Measurements from ENCODE around the gene TP53TG3B. TPM values are rescaled to one million over a fixed set of nuclear protein-coding genes. Genes with fewer than 3 reads are reported as not detected.
"Not testable (repeated sequence)": the region's sequence is repeated elsewhere in the genome, so short reads cannot be mapped to it uniquely, and the experiment has no call there.

TP53TG3B gene, protein sequence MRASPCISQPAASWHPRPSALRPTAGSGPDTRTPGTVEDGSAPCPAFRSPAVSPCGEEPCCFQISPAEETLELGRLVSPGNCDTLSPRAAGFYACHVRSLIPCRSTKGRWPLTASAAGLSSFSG
- total RNA-seq (not detected), polyA plus RNA-seq (not detected)
- long read RNA-seq, donor 1, result 0 reads
- long read RNA-seq, donor 2, result 0 reads
- long read RNA-seq, donor 3, result 0 reads
- long read RNA-seq, donor 4, result 0 reads
- long read RNA-seq, donor 5, result 0 reads
- long read RNA-seq, donor 6, result 0 reads
- long read RNA-seq, donor 7, result 0 reads
- long read RNA-seq, donor 8, result 0 reads
- long read RNA-seq, donor 9, result 0 reads
- long read RNA-seq, donor 10, result 0 reads

- H3K36me3 ChIP-seq (ENCODE audit: control insufficient read depth in 2 of 2, insufficient read depth in 2 of 2, low read length in 1 of 2); DNase-seq (ENCODE audit: low read depth in 6 of 9, low spot score in 9 of 9); H3K4me1 ChIP-seq (ENCODE audit: control insufficient read depth in 2 of 2, insufficient read depth in 2 of 2, low read length in 2 of 2); H3K4me3 ChIP-seq (ENCODE audit: low read length in 2 of 2); H3K27me3 ChIP-seq (ENCODE audit: control insufficient read depth in 2 of 2, insufficient read depth in 1 of 2, low read length in 1 of 2); H3K9me3 ChIP-seq (ENCODE audit: control insufficient read depth in 2 of 2, insufficient read depth in 1 of 2, low read length in 1 of 2); H3K27ac ChIP-seq (ENCODE audit: low read depth in 1 of 2, low read length in 1 of 2): not testable (repeated sequence)
- WGBS, result no CpG with 5 or more reads among the region's 25 CpGs
Measured at GRCh38 chr16:33360541-33360940, at the start of gene TP53TG3B. Gene TP53TG3B (plus strand): TSS chr16:33360841. CDS start chr16:33360909, 68 bp downstream.

DNA sequence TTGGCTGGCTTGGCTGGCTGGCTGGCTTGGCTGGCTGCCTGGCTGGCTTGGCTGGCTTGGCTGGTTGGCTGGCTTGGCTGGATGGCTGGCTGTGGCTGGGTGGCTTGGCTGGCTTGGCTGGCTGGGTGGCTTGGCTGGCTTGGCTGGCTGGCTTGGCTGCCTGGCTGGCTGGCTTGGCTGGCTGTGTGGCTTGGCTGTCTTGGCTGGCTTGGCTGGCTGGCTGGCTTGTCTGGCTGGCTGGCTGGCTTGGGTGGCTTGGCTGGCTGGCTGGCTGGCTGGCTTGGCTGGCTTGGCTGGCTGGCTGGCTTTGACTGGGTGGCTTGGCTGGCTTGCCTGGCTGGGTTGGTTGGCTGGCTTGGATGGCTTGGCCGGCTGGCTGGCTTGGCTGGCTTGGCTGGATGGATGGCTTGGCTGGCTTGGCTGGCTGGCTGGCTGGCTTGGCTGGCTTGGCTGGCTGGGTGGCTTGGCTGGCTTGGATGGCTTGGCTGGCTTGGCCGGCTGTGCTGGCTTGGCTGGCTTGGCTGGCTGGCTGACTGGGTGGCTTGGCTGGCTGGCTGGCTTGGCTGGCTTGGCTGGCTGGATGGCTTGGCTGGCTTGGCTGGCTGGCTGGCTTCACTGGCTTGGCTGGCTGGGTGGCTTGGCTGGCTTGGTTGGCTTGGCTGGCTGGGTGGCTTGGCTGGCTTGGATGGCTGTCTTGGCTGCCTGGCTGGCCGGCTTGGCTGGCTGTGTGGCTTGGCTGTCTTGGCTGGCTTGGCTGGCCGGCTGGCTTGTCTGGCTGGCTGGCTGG is 24.2 kb upstream of the TP53TG3B start:
- 80% methylated on average over 4 of the region's 4 CpGs for WGBS
- not testable (repeated sequence) for H3K4me1 ChIP-seq (ENCODE audit: control insufficient read depth in 2 of 2, insufficient read depth in 2 of 2, low read length in 2 of 2); H3K27me3 ChIP-seq (ENCODE audit: control insufficient read depth in 2 of 2, insufficient read depth in 1 of 2, low read length in 1 of 2); DNase-seq (ENCODE audit: low read depth in 6 of 9, low spot score in 9 of 9); H3K4me3 ChIP-seq (ENCODE audit: low read length in 2 of 2); H3K36me3 ChIP-seq (ENCODE audit: control insufficient read depth in 2 of 2, insufficient read depth in 2 of 2, low read length in 1 of 2); H3K27ac ChIP-seq (ENCODE audit: low read depth in 1 of 2, low read length in 1 of 2)
- peaks cover 12 to 18% of the 10 kb centered on the region in 2 donors for H3K9me3 ChIP-seq (ENCODE audit: control insufficient read depth in 2 of 2, insufficient read depth in 1 of 2, low read length in 1 of 2)

GRCh38 chr16:33337627-33338542 is 22.8 kb upstream of the TP53TG3B start:
- not testable (repeated sequence) for H3K4me1 ChIP-seq (ENCODE audit: control insufficient read depth in 2 of 2, insufficient read depth in 2 of 2, low read length in 2 of 2); H3K27me3 ChIP-seq (ENCODE audit: control insufficient read depth in 2 of 2, insufficient read depth in 1 of 2, low read length in 1 of 2); H3K4me3 ChIP-seq (ENCODE audit: low read length in 2 of 2); H3K36me3 ChIP-seq (ENCODE audit: control insufficient read depth in 2 of 2, insufficient read depth in 2 of 2, low read length in 1 of 2); H3K27ac ChIP-seq (ENCODE audit: low read depth in 1 of 2, low read length in 1 of 2); DNase-seq (ENCODE audit: low read depth in 6 of 9, low spot score in 9 of 9)
- peaks cover 12 to 18% of the 10 kb centered on the region in 2 donors for H3K9me3 ChIP-seq (ENCODE audit: control insufficient read depth in 2 of 2, insufficient read depth in 1 of 2, low read length in 1 of 2)
- 76% methylated on average over 5 of the region's 5 CpGs for WGBS

- H3K9me3 ChIP-seq (ENCODE audit: control insufficient read depth in 2 of 2, insufficient read depth in 1 of 2, low read length in 1 of 2), result peaks cover 12 to 18% of the 10 kb centered on the region in 2 donors
- not testable (repeated sequence) for H3K4me3 ChIP-seq (ENCODE audit: low read length in 2 of 2); H3K27me3 ChIP-seq (ENCODE audit: control insufficient read depth in 2 of 2, insufficient read depth in 1 of 2, low read length in 1 of 2); H3K4me1 ChIP-seq (ENCODE audit: control insufficient read depth in 2 of 2, insufficient read depth in 2 of 2, low read length in 2 of 2); H3K27ac ChIP-seq (ENCODE audit: low read depth in 1 of 2, low read length in 1 of 2); H3K36me3 ChIP-seq (ENCODE audit: control insufficient read depth in 2 of 2, insufficient read depth in 2 of 2, low read length in 1 of 2); DNase-seq (ENCODE audit: low read depth in 6 of 9, low spot score in 9 of 9)
- 76% methylated on average over 2 of the region's 2 CpGs for WGBS
Measured at GRCh38 chr16:33338543-33338951, 22.1 kb upstream of the TP53TG3B start.

DNA sequence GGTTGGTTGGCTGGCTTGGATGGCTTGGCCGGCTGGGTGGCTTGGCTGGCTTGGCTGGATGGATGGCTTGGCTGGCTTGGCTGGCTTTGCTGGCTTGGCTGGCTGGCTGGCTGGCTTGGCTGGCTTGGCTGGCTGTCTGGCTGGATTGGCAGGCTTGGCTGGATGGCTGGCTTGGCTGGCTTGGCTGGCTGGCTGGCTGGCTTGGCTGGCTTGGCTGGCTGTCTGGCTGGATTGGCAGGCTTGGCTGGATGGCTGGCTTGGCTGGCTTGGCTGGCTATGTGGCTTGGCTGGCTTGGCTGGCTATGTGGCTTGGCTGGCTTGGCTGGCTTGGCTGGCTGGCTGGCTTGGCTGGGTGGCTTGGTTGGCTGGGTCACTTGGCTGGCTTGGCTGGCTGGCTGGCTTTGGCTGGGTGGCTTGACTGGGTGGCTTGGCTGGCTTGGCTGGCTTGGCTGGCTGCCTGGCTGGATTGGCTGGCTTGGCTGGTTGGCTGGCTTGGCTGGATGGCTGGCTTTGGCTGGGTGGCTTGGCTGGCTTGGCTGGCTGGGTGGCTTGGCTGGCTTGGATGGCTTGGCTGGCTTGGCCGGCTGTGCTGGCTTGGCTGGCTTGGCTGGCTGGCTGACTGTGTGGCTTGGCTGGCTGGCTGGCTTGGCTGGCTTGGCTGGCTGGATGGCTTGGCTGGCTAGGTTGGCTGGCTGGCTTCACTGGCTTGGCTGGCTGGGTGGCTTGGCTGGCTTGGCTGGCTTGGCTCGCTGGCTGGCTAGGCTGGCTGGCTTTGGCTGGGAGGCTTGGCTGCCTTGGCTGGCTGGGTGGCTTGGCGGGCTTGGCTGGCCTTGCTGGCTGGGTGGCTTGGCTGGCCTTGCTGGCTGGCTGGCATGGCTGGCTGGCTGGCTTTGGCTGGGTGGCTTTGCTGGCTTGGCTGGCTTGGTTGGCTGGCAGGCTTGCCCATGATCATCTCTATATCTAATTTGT is 21.3 kb upstream of the TP53TG3B start:
- H3K4me1 ChIP-seq (ENCODE audit: control insufficient read depth in 2 of 2, insufficient read depth in 2 of 2, low read length in 2 of 2); H3K4me3 ChIP-seq (ENCODE audit: low read length in 2 of 2); H3K27me3 ChIP-seq (ENCODE audit: control insufficient read depth in 2 of 2, insufficient read depth in 1 of 2, low read length in 1 of 2); H3K36me3 ChIP-seq (ENCODE audit: control insufficient read depth in 2 of 2, insufficient read depth in 2 of 2, low read length in 1 of 2); H3K27ac ChIP-seq (ENCODE audit: low read depth in 1 of 2, low read length in 1 of 2): not testable (repeated sequence)
- peak in 1 of 9 donors; percentile 4 for DNase-seq (ENCODE audit: low read depth in 6 of 9, low spot score in 9 of 9)
- 84% methylated on average over 3 of the region's 4 CpGs for WGBS
- H3K9me3 ChIP-seq (ENCODE audit: control insufficient read depth in 2 of 2, insufficient read depth in 1 of 2, low read length in 1 of 2), result peaks cover 12 to 18% of the 10 kb centered on the region in 2 donors

Other genes with a start within 250 kb of the TP53TG3B start
- gene TP53TG3C, start 166.6 kb upstream of the TP53TG3B start, total RNA-seq, result not detected
- not detected for gene TP53TG3C, start 166.6 kb upstream of the TP53TG3B start, polyA plus RNA-seq
- not detected for gene TP53TG3E, start 56.5 kb upstream of the TP53TG3B start, total RNA-seq
- gene TP53TG3E, start 56.5 kb upstream of the TP53TG3B start, polyA plus RNA-seq, result not detected
- gene TP53TG3F, start 98.8 kb downstream of the TP53TG3B start, total RNA-seq, result not detected
- not detected for gene TP53TG3F, start 98.8 kb downstream of the TP53TG3B start, polyA plus RNA-seq

Data from thymus (tissue), 14 donors.